ENCODE data around the gene RIOK1. TPM values are rescaled to one million over a fixed set of nuclear protein-coding genes. Genes with fewer than 3 reads are reported as not detected.

The RIOK1 gene
- total and polyA plus RNA-seq, 9 of the 15 experiments (the other 6 are each of a cell fraction or from before 2014, with no cell fraction given): 24.9 to 101 (median 52.2) TPM

- TF ChIP-seq CBX1 (IDR thresholded peaks at IDR 0.05; ENCODE audit: low read depth) (0 out of 2 replicates have a peak, but pooled peaks have one; percentile 74), PTRF (tag; IDR thresholded peaks at IDR 0.05) (no peak), CBFB (CRISPR knock-in tag; IDR thresholded peaks at IDR 0.05) (peak; percentile 90), GABPB1 (CRISPR knock-in tag; IDR thresholded peaks at IDR 0.05) (peak; percentile 99), ZNF143 (CRISPR knock-in tag; IDR thresholded peaks at IDR 0.05) (no peak), FOXM1 (IDR thresholded peaks at IDR 0.05; ENCODE audit: low read depth) (no peak), FOXM1 (CRISPR knock-in tag; IDR thresholded peaks at IDR 0.05; ENCODE audit: low read depth) (no peak), POLR3A (IDR thresholded peaks at IDR 0.05; ENCODE audit: borderline replicate concordance, extremely low read depth, insufficient read depth, insufficient read length) (no peak), FOXJ2 (tag; IDR thresholded peaks at IDR 0.05) (no peak), POU5F1 (IDR thresholded peaks at IDR 0.05; ENCODE audit: borderline replicate concordance, low read depth, low read length, partially characterized antibody) (no peak), MTA3 (IDR thresholded peaks at IDR 0.05; ENCODE audit: borderline replicate concordance) (no peak; the same call in none of the 2 replicates), ARNT (IDR thresholded peaks at IDR 0.05) (no peak), ILK (tag; IDR thresholded peaks at IDR 0.05; ENCODE audit: borderline replicate concordance, low read depth) (no peak), ZBED1 (IDR thresholded peaks at IDR 0.05) (no peak), BHLHE40 (IDR thresholded peaks at IDR 0.05; ENCODE audit: low read length) (peak; percentile 70), IRF9 (tag; IDR thresholded peaks at IDR 0.05) (no peak), DIDO1 (tag; IDR thresholded peaks at IDR 0.05; ENCODE audit: low read depth) (peak; percentile 86), EWSR1 (IDR thresholded peaks at IDR 0.05; ENCODE audit: borderline replicate concordance, low read depth, partially characterized antibody) (no peak), ZNF75A (CRISPR knock-in tag; IDR thresholded peaks at IDR 0.05) (no peak), ZNF583 (CRISPR knock-in tag; IDR thresholded peaks at IDR 0.05) (0 out of 2 replicates have a peak, but pooled peaks have one; percentile 28), ARID2 (IDR thresholded peaks at IDR 0.05) (no peak), CC2D1A (IDR thresholded peaks at IDR 0.05) (no peak), SRSF7 (optimal IDR thresholded peaks at IDR 0.05; ENCODE audit: low read depth, low read length) (no peak), ZNF764 (CRISPR knock-in tag; IDR thresholded peaks at IDR 0.05; ENCODE audit: low read depth) (no peak)
- TF ChIP-seq, protein P1, sequence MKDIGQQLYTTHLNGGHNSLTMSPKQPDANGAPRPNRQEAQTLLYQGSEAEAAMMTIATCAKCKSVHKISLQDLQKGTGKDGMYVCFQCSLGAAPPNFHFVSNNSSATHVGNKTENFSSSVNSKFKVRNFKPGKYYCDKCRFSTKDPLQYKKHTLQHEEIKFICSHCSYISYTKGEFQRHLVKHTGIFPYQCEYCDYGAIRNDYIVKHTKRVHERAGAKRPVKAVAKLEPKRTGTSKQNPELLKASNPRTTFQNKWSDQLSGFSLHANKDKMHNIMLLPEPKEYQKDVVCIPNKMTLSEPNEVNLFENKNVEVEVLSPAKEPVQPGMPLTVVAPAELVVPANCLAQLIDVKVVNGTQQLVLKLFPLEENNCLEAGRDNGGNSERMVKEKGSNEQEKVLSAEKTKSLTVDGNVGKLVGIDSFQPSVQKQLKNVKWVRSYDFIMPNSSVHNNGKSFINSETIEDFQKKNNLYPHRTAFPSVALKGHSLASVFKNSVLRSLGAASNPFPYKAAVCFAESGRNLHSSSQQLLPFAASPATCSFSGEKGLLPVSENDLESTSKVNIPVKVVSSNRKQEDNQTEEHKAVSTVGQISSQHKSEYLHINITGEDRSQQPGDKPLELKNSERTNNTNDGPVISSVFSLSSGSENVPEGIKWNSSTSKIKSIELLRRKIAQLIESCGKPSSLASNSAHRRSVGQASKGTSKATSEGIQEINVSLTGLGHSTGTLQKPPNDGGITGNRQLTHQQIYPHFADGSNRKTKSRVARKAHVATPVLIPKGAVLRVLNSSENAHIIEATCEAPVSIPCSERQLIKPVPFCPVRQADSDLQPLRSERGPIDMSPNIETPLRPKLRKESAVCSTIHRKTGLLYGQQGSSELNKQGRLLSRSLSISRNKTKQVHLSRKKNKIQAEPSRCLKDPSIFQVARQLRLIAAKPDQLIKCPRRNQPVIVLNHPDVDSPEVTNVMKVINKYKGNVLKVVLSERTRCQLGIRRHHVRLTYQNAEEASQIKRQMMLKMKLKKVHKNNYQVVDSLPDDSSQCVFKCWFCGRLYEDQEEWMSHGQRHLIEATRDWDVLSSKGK (CRISPR knock-in tag; IDR thresholded peaks at IDR 0.05): no peak
- TF ChIP-seq, protein P2, sequence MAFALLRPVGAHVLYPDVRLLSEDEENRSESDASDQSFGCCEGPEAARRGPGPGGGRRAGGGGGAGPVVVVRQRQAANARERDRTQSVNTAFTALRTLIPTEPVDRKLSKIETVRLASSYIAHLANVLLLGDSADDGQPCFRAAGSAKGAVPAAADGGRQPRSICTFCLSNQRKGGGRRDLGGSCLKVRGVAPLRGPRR (CRISPR knock-in tag; IDR thresholded peaks at IDR 0.05): no peak
These were observed at the start of gene RIOK1, which contains the start of gene CAGE1 (continued) for GRCh38 chr6:7389451-7390225.

Measured in K562 (cell line).